Endothelial cell of umbilical vein (primary cell): ENCODE results near the gene USP2.

ENCODE experiments used
- CTCF ChIP-seq, 2 donors: IDR thresholded peaks; 1 replicate in 1 of 2; 2 replicates in 1 of 2; pipeline ENCODE4 v1.5.1; 2011; ENCODE audit warnings: low read length in 2 of 2, mild to moderate bottlenecking in 2 of 2, moderate library complexity in 2 of 2, control low read depth in 1 of 2, inconsistent platforms in 1 of 2, low read depth in 1 of 2; ENCODE audit not compliant: insufficient read depth in 1 of 2; ENCODE audit errors: extremely low read depth in 1 of 2
- POLR2AphosphoS5 ChIP-seq: IDR thresholded peaks from 2 replicates; pipeline ENCODE4 v1.6.1; 2012; ENCODE audit warnings: low read depth, mild to moderate bottlenecking, control low read depth, low read length, moderate library complexity; ENCODE audit not compliant: insufficient read depth

DNA sequence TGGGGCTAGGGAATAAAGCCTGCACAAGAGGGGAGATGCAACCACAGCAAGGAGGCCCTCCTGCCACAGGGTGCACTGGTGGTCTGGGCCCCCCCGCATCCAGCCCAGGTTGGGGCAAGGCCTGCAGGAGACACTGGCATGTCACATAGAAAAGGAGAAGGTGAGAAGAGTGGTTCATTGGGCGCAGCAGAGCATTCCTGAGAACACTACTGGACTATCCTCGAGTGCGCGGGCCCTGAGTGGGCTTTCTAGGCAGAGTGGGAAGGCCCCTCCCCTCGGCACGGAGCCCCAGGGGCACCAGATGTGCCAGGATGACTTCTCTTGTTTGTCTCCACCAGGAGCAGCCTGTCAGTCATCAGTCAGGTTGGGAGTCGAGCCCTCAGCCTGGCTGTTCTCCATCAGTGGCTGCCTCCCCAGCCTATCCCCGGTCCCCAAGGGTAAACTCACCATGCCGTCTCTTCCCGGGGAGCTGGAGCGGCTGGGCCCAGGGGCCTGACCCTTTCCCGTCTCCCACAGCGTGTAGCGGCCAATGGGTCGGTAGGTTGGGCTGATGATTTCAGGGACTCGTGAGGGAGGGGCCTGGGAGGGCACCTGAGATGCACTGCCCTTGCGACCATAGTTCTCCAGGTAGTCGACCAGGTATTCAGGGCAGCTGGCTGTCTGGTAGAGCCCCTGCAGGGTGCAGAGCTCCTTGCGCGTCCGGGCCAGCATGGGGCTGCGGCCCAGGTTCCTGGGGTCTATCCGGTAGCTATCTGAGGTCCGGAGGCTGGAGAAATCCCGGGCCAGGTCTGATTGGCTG lies 9.0 kb downstream of the USP2 start:
- TF ChIP-seq CTCF (IDR thresholded peaks at IDR 0.05; ENCODE audit: extremely low read depth in 1 of 2, insufficient read depth in 1 of 2, low read depth in 1 of 2, low read length in 2 of 2), result no peak
- no peak for TF ChIP-seq POLR2AphosphoS5
